Measurements from ENCODE around the gene EXTL1. TPM values are rescaled to one million over a fixed set of nuclear protein-coding genes. Genes with fewer than 3 reads are reported as not detected.

The EXTL1 gene
- total RNA-seq, 1 experiment from 2014 or later = 0.15 TPM

- Histone ChIP-seq H3K9ac (ENCODE audit: low read length) (no peak overlapping the region), H3K79me2 (ENCODE audit: insufficient read depth, low read length) (no peaks in the 10 kb centered on the region), H4K20me1 (ENCODE audit: insufficient read depth) (no peaks in the 10 kb centered on the region), H3K4me3 (replicated peaks in 1 of 2; ENCODE audit: low read depth in 1 of 2, low read length in 2 of 2) (no peak overlapping the region), H3K9me2 (ENCODE audit: insufficient read depth) (no peaks in the 10 kb centered on the region), H3K9me3 (ENCODE audit: control insufficient read depth in 1 of 2, insufficient read depth in 1 of 2, low read depth in 1 of 2, low read length in 2 of 2) (no peaks in the 10 kb centered on the region), H3K27me3 (ENCODE audit: insufficient read depth, low read length) (no peaks in the 10 kb centered on the region), H3K4me2 (ENCODE audit: low read length) (no peak overlapping the region), H3K27ac (ENCODE audit: low read depth, low read length) (no peak overlapping the region), H3K4me1 (ENCODE audit: control insufficient read depth in 1 of 2, insufficient read depth in 2 of 2, low read length in 2 of 2) (0 out of 4 replicates have a peak, but pooled peaks cover 0 to 5% of the 10 kb centered on the region in 2 experiments), H2AFZ (ENCODE audit: low read depth, low read length, poor library complexity, severe bottlenecking) (no peak overlapping the region), H3K36me3 (ENCODE audit: control insufficient read depth in 1 of 2, insufficient read depth in 2 of 2, low read length in 2 of 2) (no peaks in the 10 kb centered on the region)
- ChIA-PET POLR2A (no interaction called here), RAD21 (ENCODE audit: low non-redundant PET in 1 of 2, low total read pairs in 2 of 2, uncharacterized antibody in 2 of 2, unreplicated experiment in 2 of 2) (no interaction called here), CTCF (no interaction called here)
- ATAC-seq (no peak), DNase-seq (ENCODE audit: low read depth, low spot score) (no peak)
- no TSS peak for BruUV-seq (replicated peaks)
- intact Hi-C loops (cut with micrococcal nuclease) = no loop called here
- TF ChIP-seq SP1 (IDR thresholded peaks at IDR 0.05; ENCODE audit: low read depth) (no peak), ZBTB33 (IDR thresholded peaks at IDR 0.05; ENCODE audit: extremely low read depth, insufficient replicate concordance, low read length) (no peak), JUND (IDR thresholded peaks at IDR 0.05) (no peak)
These were observed 4.0 kb upstream of the EXTL1 start for GRCh38 chr1:26017606-26018005.

GRCh38 chr1:26019641-26020315, 1.8 kb upstream of the EXTL1 start:
- no peak for DNase-seq (ENCODE audit: low read depth, low spot score)
- H3K79me2 ChIP-seq (ENCODE audit: insufficient read depth, low read length) = no peaks in the 10 kb centered on the region
- H3K4me2 ChIP-seq (ENCODE audit: low read length) = no peak overlapping the region
- H3K36me3 ChIP-seq (ENCODE audit: control insufficient read depth in 1 of 2, insufficient read depth in 2 of 2, low read length in 2 of 2) = no peaks in the 10 kb centered on the region
- no peak overlapping the region for H3K4me3 ChIP-seq (replicated peaks in 1 of 2; ENCODE audit: low read depth in 1 of 2, low read length in 2 of 2)
- RAD21 ChIA-PET (ENCODE audit: low non-redundant PET in 1 of 2, low total read pairs in 2 of 2, uncharacterized antibody in 2 of 2, unreplicated experiment in 2 of 2) = no interaction called here
- POLR2A ChIA-PET = no interaction called here
- no peaks in the 10 kb centered on the region for H3K27me3 ChIP-seq (ENCODE audit: insufficient read depth, low read length)
- H4K20me1 ChIP-seq (ENCODE audit: insufficient read depth) = no peaks in the 10 kb centered on the region
- no peak overlapping the region for H3K27ac ChIP-seq (ENCODE audit: low read depth, low read length)
- CTCF ChIA-PET = no interaction called here
- H2AFZ ChIP-seq (ENCODE audit: low read depth, low read length, poor library complexity, severe bottlenecking) = no peak overlapping the region
- 0 out of 4 replicates have a peak, but pooled peaks cover 0 to 5% of the 10 kb centered on the region in 2 experiments for H3K4me1 ChIP-seq (ENCODE audit: control insufficient read depth in 1 of 2, insufficient read depth in 2 of 2, low read length in 2 of 2)
- H3K9me2 ChIP-seq (ENCODE audit: insufficient read depth) = no peaks in the 10 kb centered on the region
- H3K9ac ChIP-seq (ENCODE audit: low read length) = no peak overlapping the region
- no peaks in the 10 kb centered on the region for H3K9me3 ChIP-seq (ENCODE audit: control insufficient read depth in 1 of 2, insufficient read depth in 1 of 2, low read depth in 1 of 2, low read length in 2 of 2)
- BruUV-seq (replicated peaks) = no TSS peak
- ATAC-seq = no peak
- intact Hi-C loops (cut with micrococcal nuclease) = no loop called here
- TF ChIP-seq EGR1 (IDR thresholded peaks at IDR 0.05; ENCODE audit: low read depth) (no peak), ATF3 (IDR thresholded peaks at IDR 0.05) (no peak), YY1 (IDR thresholded peaks at IDR 0.05; ENCODE audit: extremely low read depth, insufficient replicate concordance, low read depth, low read length) (no peak), CTCF (IDR thresholded peaks at IDR 0.05 in 2 of 3, conservative IDR thresholded peaks at IDR 0.05 in 1 of 3; ENCODE audit: borderline replicate concordance in 1 of 3, insufficient read depth in 1 of 3, low read depth in 2 of 3, low read length in 2 of 3) (no peak), SRF (IDR thresholded peaks at IDR 0.05; ENCODE audit: low read depth) (no peak), ELF1 (IDR thresholded peaks at IDR 0.05; ENCODE audit: borderline replicate concordance, low read depth) (no peak), POLR2A (IDR thresholded peaks at IDR 0.05; ENCODE audit: borderline replicate concordance, extremely low read depth, insufficient read depth, insufficient read length) (no peak), MAX (IDR thresholded peaks at IDR 0.05) (no peak), ZBTB33 (IDR thresholded peaks at IDR 0.05; ENCODE audit: extremely low read depth, insufficient replicate concordance, low read length) (no peak), ZFX (IDR thresholded peaks at IDR 0.05) (no peak), CEBPB (IDR thresholded peaks at IDR 0.05; ENCODE audit: low read depth) (no peak), RAD21 (IDR thresholded peaks at IDR 0.05; ENCODE audit: low read depth) (no peak)
